Endothelial cell of umbilical vein (primary cell): ENCODE data around the gene CALY. TPM values are rescaled to one million over a fixed set of nuclear protein-coding genes. Genes with fewer than 3 reads are reported as not detected.

Experiments used
- BruUV-seq: library from RNA; stranded (reverse); fragments of 400-500 nt; replicated peaks from 2 replicates; lab custom pipeline; 2021; lab: Mats Ljungman, UMichigan
- CTCF ChIA-PET: fragments of 300-600, 350-600 bp; sonication (Branson Sonifier 250); formaldehyde crosslinking; loops from one replicate; lab custom pipeline; 2021; ENCODE audit warnings: antibody characterized with exemption, inconsistent platforms; lab: Charles Lee
- POLR2A ChIA-PET: fragments of 300-600, 350-600 bp; sonication (Branson Sonifier 250); formaldehyde crosslinking; loops from one replicate; lab custom pipeline; 2021; ENCODE audit warnings: antibody characterized with exemption, inconsistent platforms; lab: Charles Lee
- DNase-seq: peaks from one replicate; pipeline ENCODE4 v3.0.0-alpha.2; 2011; ENCODE audit warnings: low read depth, low spot score
- FAIRE-seq: peaks from 2 replicates; lab custom pipeline; 2011; peaks lifted over from hg19 to GRCh38; lab: Jason Lieb, UNC
- H2AFZ ChIP-seq: 2 replicates; pipeline ENCODE4 v1.6.0; 2012; ENCODE audit warnings: low read depth, low read length, control low read depth, inconsistent platforms
- H3K27ac ChIP-seq: 2 replicates; pipeline ENCODE4 v1.5.1; 2011; ENCODE audit warnings: low read depth, mild to moderate bottlenecking, control low read depth, low read length, moderate library complexity; ENCODE audit not compliant: insufficient read depth
- H3K27me3 ChIP-seq, 2 experiments: 2 replicates each; pipeline versions ENCODE4 v1.6.0 to v1.6.1; 2011; ENCODE audit warnings: low read length in 2 of 2, mixed read lengths in 1 of 2; ENCODE audit not compliant: control insufficient read depth in 2 of 2, insufficient read depth in 2 of 2
- H3K36me3 ChIP-seq, 2 experiments: 2 replicates in 1 of 2; 3 replicates in 1 of 2; pipeline ENCODE4 v1.5.1; 2011; ENCODE audit warnings: low read length in 2 of 2, mild to moderate bottlenecking in 1 of 2, moderate library complexity in 1 of 2; ENCODE audit not compliant: control insufficient read depth in 2 of 2, insufficient read depth in 2 of 2; ENCODE audit errors: extremely low read depth in 1 of 2
- H3K4me1 ChIP-seq: 3 replicates; pipeline ENCODE4 v1.5.1; 2011; ENCODE audit warnings: mild to moderate bottlenecking, low read length; ENCODE audit not compliant: control insufficient read depth, insufficient read depth; ENCODE audit errors: extremely low read depth
- H3K4me2 ChIP-seq: 2 replicates; pipeline ENCODE4 v1.6.1; 2011; ENCODE audit warnings: low read length, control low read depth, mixed read lengths; ENCODE audit not compliant: insufficient read depth
- H3K4me3 ChIP-seq, 3 experiments: fragments of 200-600 bp in 1 of 3; sonication (generic), shearing (Covaris generic) in 1 of 3; replicated peaks in 1 of 3; 2 replicates each; pipeline ENCODE4 v1.5.1; 2011 to 2016; ENCODE audit warnings: control low read depth in 3 of 3, low read length in 3 of 3, mild to moderate bottlenecking in 2 of 3, inconsistent platforms in 1 of 3, low read depth in 1 of 3, moderate library complexity in 1 of 3; ENCODE audit not compliant: insufficient read depth in 1 of 3
- H3K79me2 ChIP-seq: 2 replicates; pipeline ENCODE4 v1.6.0; 2012; ENCODE audit warnings: low read length, inconsistent platforms; ENCODE audit not compliant: control insufficient read depth, insufficient read depth
- H3K9ac ChIP-seq: replicated peaks from 2 replicates; pipeline ENCODE3; 2011; ENCODE audit warnings: low read length, control low read depth; ENCODE audit not compliant: insufficient read depth; ENCODE audit errors: extremely low read depth
- H3K9me1 ChIP-seq: replicated peaks from 3 replicates; pipeline ENCODE4 v1.6.0; 2011; ENCODE audit warnings: mild to moderate bottlenecking, low read length; ENCODE audit not compliant: control insufficient read depth, insufficient read depth; ENCODE audit errors: extremely low read depth
- H3K9me3 ChIP-seq: replicated peaks from 2 replicates; pipeline ENCODE4 v1.5.1; 2012; ENCODE audit warnings: low read length, inconsistent platforms; ENCODE audit not compliant: control insufficient read depth, insufficient read depth
- H4K20me1 ChIP-seq: replicated peaks from 2 replicates; pipeline ENCODE3; 2011; ENCODE audit warnings: mild to moderate bottlenecking, low read length; ENCODE audit not compliant: control insufficient read depth, insufficient read depth; ENCODE audit errors: extremely low read depth
- CTCF ChIP-seq, 2 donors: IDR thresholded peaks; 1 replicate in 1 of 2; 2 replicates in 1 of 2; pipeline ENCODE4 v1.5.1; 2011; ENCODE audit warnings: low read length in 2 of 2, mild to moderate bottlenecking in 2 of 2, moderate library complexity in 2 of 2, control low read depth in 1 of 2, inconsistent platforms in 1 of 2, low read depth in 1 of 2; ENCODE audit not compliant: insufficient read depth in 1 of 2; ENCODE audit errors: extremely low read depth in 1 of 2
- EZH2 ChIP-seq: IDR thresholded peaks from 2 replicates; pipeline ENCODE4 v1.6.1; 2012; ENCODE audit warnings: borderline replicate concordance, low read depth, mild to moderate bottlenecking, moderate library complexity, low read length, inconsistent platforms; ENCODE audit not compliant: severe bottlenecking
- FOS ChIP-seq: IDR thresholded peaks from 2 replicates; pipeline ENCODE4 v1.6.1; 2011; ENCODE audit warnings: mild to moderate bottlenecking, low read length, moderate library complexity, borderline replicate concordance; ENCODE audit not compliant: insufficient read depth
- GATA2 ChIP-seq: IDR thresholded peaks from 2 replicates; pipeline ENCODE4 v1.7.0; 2011; ENCODE audit warnings: low read depth, mild to moderate bottlenecking, moderate library complexity, mixed read lengths, low read length; ENCODE audit not compliant: insufficient read length, insufficient read depth
- JUN ChIP-seq: IDR thresholded peaks from 2 replicates; pipeline ENCODE4 v1.6.1; 2011; ENCODE audit warnings: borderline replicate concordance, low read depth; ENCODE audit not compliant: insufficient read length, insufficient read depth
- MAX ChIP-seq: IDR thresholded peaks from 2 replicates; pipeline ENCODE4 v1.6.1; 2011; ENCODE audit not compliant: insufficient read depth, insufficient read length
- MYC ChIP-seq: IDR thresholded peaks from one replicate; pipeline ENCODE4 v1.6.1; 2011; ENCODE audit warnings: mild to moderate bottlenecking, low read depth, low read length
- POLR2A ChIP-seq: IDR thresholded peaks from 2 replicates; pipeline ENCODE4 v1.6.1; 2012; ENCODE audit warnings: low read depth, mild to moderate bottlenecking, control low read depth, low read length
- POLR2AphosphoS5 ChIP-seq: IDR thresholded peaks from 2 replicates; pipeline ENCODE4 v1.6.1; 2012; ENCODE audit warnings: low read depth, mild to moderate bottlenecking, control low read depth, low read length, moderate library complexity; ENCODE audit not compliant: insufficient read depth
- dilution Hi-C: fragments of 300-500 bp; cut with MboI; formaldehyde crosslinking; loops from one replicate; pipeline ENCODE4 v1.15.0; 2019; ENCODE audit warnings: low sequenced_read_pairs; ENCODE audit not compliant: extremely low pct_ligation_motif_present
- intact Hi-C: fragments of 100-400 bp; cut with micrococcal nuclease; formaldehyde crosslinking; loops from one replicate; pipeline ENCODE4 v1.10.0; 2022
- polyA plus RNA-seq, 4 experiments: library from polyadenylated mRNA; depleted of rRNA in 3 of 4; stranded (reverse) in 3 of 4; unstranded in 1 of 4; fragments of >200 nt; gene quantifications; 2 replicates each; pipeline versions ENCODE4 v1.2.1 to v1.2.3, GENCODE V29; 2011 to 2012; ENCODE audit warnings: missing spikeins in 1 of 4
- total RNA-seq: library from RNA; stranded (reverse); gene quantifications from 2 replicates; pipeline ENCODE4 v1.2.3, GENCODE V29; 2021

CALY gene
- total and polyA plus RNA-seq, 2 donors (not counting 3 experiments of a cell fraction or from before 2014, with no cell fraction given), result not detected

GRCh38 chr10:133364645-133365431 is 28.1 kb upstream of the CALY start:
- H3K9me3 ChIP-seq, result no peaks in the 10 kb centered on the region
- H3K4me3 ChIP-seq, result no peak overlapping the region
- no peaks in the 10 kb centered on the region for H4K20me1 ChIP-seq
- DNase-seq (no peak), FAIRE-seq (no peak)
- CTCF ChIA-PET, result no interaction called here
- H3K27me3 ChIP-seq, result no peaks in the 10 kb centered on the region
- no TSS peak for BruUV-seq
- dilution Hi-C loops (no loop called here), intact Hi-C loops (no loop called here)
- POLR2A ChIA-PET, result no interaction called here
- no peaks in the 10 kb centered on the region for H3K9me1 ChIP-seq
- H3K79me2 ChIP-seq, result no peaks in the 10 kb centered on the region
- TF ChIP-seq GATA2, result no peak
- no peak for TF ChIP-seq FOS
- no peak for TF ChIP-seq MAX
- TF ChIP-seq POLR2AphosphoS5, result no peak
- TF ChIP-seq EZH2, result no peak
- TF ChIP-seq JUN, result no peak
- no peak for TF ChIP-seq CTCF (IDR thresholded peaks at IDR 0.05; ENCODE audit: extremely low read depth in 1 of 2, insufficient read depth in 1 of 2, low read depth in 1 of 2, low read length in 2 of 2)
- no peak for TF ChIP-seq MYC
- no peak for TF ChIP-seq POLR2A
- H3K9ac ChIP-seq, result no peak overlapping the region
- no peak overlapping the region for H3K4me2 ChIP-seq
- no peaks in the 10 kb centered on the region for H3K4me1 ChIP-seq
- H3K27ac ChIP-seq, result no peak overlapping the region
- no peak overlapping the region for H2AFZ ChIP-seq
- peaks cover 2 to 40% of the 10 kb centered on the region in 2 experiments for H3K36me3 ChIP-seq
